HG03159 (cell line): Measurements from ENCODE around the gene ATG2B.

Source experiments
- ATAC-seq: cut with Tn5 transposase; IDR thresholded peaks from one replicate; pipeline ENCODE4 v1.9.1; 2021; ENCODE audit warnings: mild to moderate bottlenecking, moderate library complexity; ENCODE audit not compliant: unreplicated experiment

Gene ATG2B

DNA sequence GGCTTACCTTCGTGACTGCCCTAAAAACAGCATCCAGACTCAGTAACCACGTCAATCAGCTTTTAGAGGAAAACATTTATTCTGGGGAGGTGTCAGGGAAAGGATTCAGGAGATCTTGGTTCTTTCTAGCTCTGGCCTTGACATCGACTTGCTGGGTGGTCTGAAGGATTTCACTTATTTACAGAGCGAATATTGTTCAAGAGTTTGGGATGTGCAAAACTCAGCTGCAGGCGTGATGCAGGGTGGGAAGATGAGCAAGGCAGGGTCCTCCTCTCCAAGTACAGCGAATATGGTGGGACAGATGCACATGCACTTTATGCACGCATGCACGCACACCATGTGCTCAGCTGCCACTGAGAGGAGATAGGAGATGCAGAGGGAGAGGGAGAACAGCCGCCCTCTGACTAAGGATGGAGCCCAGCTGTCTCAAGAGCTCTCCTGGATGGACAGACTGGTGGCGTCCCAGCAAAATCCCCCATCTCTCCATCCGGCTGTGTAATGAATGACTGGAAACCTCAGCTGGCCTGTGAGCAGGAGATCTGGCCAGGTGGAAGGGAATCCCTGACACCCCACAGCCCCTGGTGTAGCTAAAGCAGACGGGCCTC, 131.5 kb downstream of the ATG2B start:
- no peak for ATAC-seq

DNA sequence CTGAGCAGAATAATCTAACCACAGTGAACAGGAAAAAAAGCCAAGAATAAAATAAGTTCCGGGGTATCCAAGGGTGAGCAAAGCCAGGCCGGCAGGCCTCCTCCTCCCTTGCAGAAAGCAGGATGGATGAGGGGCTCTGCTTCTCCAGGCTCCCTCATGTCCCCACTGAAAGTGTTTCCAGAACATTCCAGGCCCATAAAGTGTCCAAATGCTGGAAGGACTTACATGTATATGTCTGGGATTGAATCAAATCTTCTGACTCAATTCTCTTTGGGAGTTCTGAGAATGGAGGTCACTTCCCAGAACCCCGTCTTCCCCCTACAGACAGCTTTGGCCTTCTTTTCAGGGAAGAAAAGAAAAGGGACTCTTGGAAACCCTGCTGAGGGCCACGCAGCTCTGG, 132.1 kb downstream of the ATG2B start:
- ATAC-seq = no peak

DNA sequence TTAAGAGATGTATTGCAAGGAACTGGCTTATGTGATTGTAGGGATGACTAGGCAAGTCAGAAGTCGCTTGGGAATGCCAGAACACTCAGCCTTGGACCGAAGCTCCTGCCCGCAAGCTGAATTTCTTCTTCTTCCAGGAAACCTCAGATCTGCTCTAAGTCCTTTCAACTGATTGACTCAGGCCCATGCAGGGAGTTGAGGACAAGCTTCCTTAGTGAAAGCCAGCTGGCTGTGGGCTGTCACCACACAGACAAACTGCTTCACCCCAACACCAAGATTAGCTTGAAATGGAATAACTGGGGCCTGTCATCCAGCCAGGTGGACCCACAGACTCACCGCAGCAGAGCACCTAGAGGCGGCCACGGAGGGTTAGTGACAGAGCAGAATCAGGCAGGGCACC, 133.8 kb downstream of the ATG2B start:
- ATAC-seq = no peak
